Ishikawa (cell line): ENCODE measurements around the gene GREM1.

Source experiments
- CEBPB ChIP-seq: IDR thresholded peaks from 2 replicates; pipeline ENCODE4 v1.6.1; 2012
- EP300 ChIP-seq: IDR thresholded peaks from 2 replicates; pipeline ENCODE4 v1.6.1; 2012; ENCODE audit warnings: borderline replicate concordance
- FOXM1 ChIP-seq: IDR thresholded peaks from 2 replicates; pipeline ENCODE4 v1.6.1; 2012; ENCODE audit warnings: low read depth, borderline replicate concordance
- MAX ChIP-seq: IDR thresholded peaks from 2 replicates; pipeline ENCODE4 v1.6.1; 2012
- NFIC ChIP-seq: IDR thresholded peaks from 2 replicates; pipeline ENCODE4 v1.6.1; 2012
- RAD21 ChIP-seq: IDR thresholded peaks from 2 replicates; pipeline ENCODE4 v1.6.1; 2012; ENCODE audit warnings: low read depth
- REST ChIP-seq: IDR thresholded peaks from 2 replicates; pipeline ENCODE4 v1.6.1; 2012; ENCODE audit warnings: low read depth, mild to moderate bottlenecking
- TAF1 ChIP-seq: IDR thresholded peaks from 2 replicates; pipeline ENCODE4 v1.6.1; 2012; ENCODE audit warnings: low read depth, mild to moderate bottlenecking
- TEAD4 ChIP-seq: IDR thresholded peaks from 2 replicates; pipeline ENCODE4 v1.6.1; 2012
- USF1 ChIP-seq: IDR thresholded peaks from 2 replicates; pipeline ENCODE4 v1.6.1; 2012
- YY1 ChIP-seq: IDR thresholded peaks from 2 replicates; pipeline ENCODE4 v1.6.1; 2012; ENCODE audit warnings: low read depth
- ZBTB7A ChIP-seq: IDR thresholded peaks from 2 replicates; pipeline ENCODE4 v1.6.1; 2012; ENCODE audit warnings: low read depth

GRCh38 chr15:32694222-32694983 is 23.4 kb upstream of the GREM1 start:
- TF ChIP-seq TEAD4 (no peak), MAX (no peak), YY1 (no peak), EP300 (no peak), USF1 (no peak), REST (no peak), CEBPB (no peak), RAD21 (no peak), TAF1 (no peak), NFIC (no peak), FOXM1 (no peak), ZBTB7A (no peak)
